ENCODE measurements around the gene MUC5AC.
"Not testable (repeated sequence)": the region's sequence is repeated elsewhere in the genome, so short reads cannot be mapped to it uniquely, and the experiment has no call there.

Gene MUC5AC

DNA sequence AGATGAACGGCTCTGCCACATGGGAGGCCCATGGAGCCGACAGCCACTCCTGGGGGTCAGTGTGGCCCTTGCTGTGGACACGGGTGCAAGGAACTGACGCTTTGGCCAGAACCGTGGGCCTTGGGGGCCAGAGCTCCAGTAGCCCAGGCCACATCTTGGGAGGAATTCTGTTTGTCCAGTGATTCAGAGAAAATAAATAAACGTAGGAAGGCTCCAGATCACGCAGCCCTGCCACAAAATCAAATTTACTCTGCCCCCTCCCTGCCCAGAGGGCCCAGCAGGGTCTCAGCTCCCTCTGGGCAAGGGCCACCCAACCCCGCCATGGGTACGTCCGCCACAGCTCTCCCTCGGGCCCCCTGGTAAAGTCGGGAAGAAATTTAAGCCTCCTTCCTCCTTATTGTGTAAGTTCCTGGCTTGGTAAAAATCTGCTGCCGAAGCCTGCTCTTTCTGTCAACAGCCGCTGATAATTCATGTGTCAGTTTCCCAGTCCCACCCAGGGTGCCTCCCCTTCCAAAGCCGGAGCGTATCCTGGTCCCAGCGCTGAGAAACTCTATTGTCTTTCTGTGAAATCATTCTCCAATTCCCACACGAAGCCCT lies 6.9 kb upstream of the MUC5AC start:
- no peak for DNase-seq

GRCh38 chr11:1151366-1152315 lies 6.1 kb upstream of the MUC5AC start:
- no peak for DNase-seq

DNA sequence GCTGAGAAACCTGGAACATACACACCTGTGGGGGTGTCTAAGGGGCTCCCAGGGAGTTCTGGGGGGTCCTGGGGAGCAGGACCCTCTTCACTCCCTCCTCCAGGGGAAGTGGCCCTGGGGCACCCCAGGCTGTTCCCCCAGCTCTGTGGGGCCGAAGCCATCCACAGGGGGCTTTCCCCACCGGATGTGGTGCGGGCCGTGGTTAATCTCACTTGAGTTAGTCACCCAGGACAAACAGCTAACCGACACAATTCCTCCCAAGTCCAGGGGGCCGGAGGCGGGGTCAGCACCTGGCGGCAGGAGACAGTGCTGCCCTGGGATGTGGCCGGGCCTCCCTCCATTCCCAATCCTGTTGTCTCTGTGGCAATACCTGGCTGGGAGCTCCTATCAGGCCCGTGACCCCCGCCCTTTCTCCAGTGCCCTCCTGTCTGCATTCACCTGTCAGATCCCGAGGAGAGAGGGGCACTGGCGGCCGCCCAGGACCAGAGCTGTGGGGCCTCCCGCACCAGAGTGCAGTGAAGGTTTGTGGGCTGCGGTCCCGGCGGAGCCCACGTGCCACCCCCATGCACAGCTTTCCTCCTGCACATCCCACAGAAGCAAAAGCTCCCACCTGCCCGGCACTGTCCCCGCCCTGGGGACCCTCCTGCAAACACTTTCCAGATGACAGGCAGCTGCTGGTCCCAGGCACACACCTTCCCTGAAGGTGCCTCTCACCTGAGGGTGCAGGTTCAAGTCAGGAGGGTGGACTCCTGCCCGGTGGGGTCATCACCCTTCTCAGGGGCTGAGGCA lies 5.2 kb upstream of the MUC5AC start:
- DNase-seq = no peak

DNA sequence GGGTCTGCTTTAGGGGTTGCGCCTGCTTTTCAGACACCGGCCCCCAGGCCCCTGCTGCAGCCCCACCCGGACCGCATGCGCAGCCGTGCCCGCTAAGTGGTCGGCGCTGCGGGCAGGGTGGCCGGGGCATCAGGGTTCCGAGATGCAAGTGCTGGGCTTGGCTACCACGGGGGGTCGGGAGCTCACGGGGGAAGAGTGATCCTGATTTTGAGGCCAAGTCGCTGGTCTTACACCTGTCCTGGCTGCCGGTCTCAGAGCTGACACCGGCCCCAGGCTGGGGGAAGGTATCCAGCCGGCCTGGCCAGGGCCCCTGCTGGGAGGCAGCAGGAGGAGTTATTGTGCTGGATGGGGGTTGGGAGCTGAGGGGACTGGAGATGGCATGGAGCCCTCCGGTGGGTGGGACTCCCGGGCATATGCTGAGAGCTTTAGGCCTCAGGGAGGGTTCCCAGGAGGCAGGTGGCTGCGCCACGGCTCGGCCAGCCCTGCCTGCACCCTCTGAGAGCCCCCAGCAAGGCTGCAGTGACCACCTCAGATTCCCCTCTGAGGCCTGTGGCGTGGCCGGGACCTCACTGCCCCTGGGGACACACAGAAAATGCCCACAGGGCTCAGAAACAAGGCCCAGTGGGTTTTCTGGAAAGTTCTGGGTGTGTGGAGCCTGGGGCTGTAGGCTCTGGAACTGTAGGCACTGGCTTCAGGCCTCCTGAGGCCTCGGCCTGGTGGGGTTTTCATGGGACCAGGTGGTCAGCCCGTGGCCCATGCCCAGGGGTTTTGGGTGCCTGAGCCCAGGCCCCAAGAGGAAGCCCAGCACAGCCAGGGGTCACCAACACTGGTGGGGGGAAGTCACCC lies 4.4 kb upstream of the MUC5AC start:
- peak; percentile 58 for DNase-seq

- DNase-seq = no peak
Measured at GRCh38 chr11:1153951-1154493, 3.7 kb upstream of the MUC5AC start.

DNA sequence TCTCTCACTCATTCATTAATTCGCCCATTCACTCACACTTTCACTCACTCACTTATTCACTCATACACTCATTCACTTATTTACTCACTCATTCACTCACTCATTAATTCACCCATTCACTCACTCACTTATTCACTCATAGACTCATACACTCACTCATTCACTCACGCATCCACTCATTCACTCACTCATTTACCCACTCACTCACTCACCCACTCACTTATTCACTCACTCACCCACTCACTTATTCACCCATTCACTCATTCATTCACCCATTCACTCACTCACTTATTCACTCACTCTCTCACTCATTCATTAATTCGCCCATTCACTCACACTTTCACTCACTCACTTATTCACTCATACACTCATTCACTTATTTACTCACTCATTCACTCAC lies 3.1 kb upstream of the MUC5AC start:
- DNase-seq = not testable (repeated sequence)

GRCh38 chr11:1155274-1155693 lies 2.5 kb upstream of the MUC5AC start:
- DNase-seq = no peak

DNA sequence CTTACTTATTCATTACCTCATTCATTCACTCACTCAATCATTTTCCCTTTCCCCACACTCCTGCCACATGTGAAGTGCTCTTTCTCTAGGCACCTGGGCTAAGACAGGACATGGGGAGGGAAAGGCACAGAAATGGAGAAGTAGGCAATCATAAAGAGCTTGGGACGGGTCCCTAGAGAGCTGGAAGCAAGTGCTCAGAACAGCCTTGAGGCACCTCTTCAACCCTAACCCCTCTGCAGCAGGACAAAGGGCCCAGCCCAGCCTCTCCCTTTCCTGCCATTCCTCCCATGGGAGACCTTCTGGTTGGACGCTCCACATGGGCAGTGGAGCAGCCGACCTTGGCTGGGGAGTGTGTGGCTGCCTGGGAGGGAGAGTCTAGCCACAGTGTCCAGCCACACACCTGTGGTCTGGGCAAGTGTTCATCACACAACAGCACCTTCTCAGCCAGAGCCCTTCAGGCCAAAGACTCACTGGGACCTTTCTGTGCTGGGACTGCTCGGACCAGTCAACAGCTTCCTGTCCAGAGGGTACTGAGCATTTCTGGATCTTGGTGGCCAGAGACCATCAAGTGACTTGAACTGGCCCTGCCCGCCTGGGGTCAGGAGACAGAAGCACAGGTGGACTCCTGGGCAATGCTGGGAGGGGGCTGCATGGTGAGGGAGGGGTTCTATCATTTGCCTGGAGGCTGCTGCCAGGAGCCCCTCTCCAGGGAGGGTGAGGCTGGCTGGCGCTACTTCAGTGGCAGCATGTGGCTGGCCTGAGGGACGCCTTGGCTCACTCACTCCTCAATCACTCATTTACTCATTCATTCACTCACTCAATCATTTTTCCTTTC lies 1.0 kb upstream of the MUC5AC start:
- DNase-seq = no peak

- no peak for DNase-seq
Measured at GRCh38 chr11:1157341-1157644, 460 bp upstream of the MUC5AC start.

- DNase-seq = no peak
Measured at GRCh38 chr11:1158681-1159487, 1.1 kb downstream of the MUC5AC start.

DNA sequence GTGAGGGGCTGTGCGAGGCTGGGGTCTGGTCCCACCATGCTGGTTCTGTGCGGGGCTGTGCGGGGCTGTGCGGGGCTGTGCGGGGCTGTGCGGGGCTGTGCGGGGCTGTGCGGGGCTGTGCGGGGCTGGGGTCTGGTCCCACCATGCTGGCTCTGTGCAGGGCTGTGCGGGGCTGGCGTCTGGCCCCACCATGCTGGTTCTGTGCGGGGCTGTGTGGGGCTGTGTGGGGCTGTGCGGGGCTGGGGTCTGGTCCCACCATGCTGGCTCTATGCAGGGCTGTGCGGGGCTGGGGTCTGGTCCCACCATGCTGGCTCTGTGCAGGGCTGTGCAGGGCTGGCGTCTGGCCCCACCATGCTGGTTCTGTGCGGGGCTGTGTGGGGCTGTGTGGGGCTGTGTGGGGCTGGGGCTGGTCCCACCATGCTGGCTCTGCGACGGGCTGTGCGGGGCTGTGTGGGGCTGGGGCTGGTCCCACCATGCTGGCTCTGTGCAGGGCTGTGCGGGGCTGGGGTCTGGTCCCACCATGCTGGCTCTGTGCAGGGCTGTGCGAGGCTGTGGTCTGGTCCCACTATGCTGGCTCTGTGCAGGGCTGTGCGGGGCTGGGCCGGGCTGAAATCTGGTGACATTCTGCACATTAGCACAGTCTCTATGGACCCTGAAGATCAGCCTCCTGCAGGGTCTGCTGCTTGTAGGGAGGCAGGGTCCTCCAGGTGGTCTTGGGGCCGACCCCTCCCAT lies 1.9 kb downstream of the MUC5AC start:
- DNase-seq = not testable (repeated sequence)

- DNase-seq = no peak
Measured at GRCh38 chr11:1160231-1161101, 2.7 kb downstream of the MUC5AC start.

GRCh38 chr11:1161410-1162137 lies 3.8 kb downstream of the MUC5AC start:
- DNase-seq = no peak

- no peak for DNase-seq
Measured at GRCh38 chr11:1162138-1162475, 4.4 kb downstream of the MUC5AC start.

DNA sequence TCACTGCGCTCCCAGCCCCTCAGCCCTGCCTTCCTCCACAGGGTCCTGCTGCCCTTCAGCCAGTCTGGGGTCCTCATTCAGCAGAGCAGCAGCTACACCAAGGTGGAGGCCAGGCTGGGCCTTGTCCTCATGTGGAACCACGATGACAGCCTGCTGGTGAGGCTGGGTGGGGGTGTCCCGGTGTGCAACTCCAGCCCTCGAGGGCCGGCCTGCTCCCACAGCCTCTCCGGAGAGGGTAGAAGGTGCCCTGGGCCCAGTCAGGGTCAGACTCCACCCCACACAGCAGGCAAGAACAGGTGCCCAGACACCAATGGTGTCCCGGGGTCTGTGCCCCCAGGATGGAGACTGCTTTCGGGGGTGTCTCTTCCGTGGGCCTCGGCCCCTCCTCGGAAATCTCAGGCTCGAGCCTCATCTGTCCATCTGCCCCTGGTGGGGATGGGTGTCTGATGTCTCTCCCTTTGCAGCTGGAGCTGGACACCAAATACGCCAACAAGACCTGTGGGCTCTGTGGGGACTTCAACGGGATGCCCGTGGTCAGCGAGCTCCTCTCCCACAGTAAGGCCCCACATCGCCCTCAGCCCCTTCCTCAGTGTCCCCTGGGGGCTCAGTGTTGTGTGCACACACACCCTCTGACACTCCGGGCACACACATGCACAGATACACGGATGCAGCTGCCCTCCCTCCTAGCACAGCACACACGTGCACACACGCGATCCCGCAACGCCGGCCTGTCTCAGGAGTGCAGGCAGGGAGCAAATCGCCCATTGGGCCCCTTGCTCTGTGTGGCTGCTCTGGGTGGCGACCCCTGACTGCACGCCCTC lies 4.9 kb downstream of the MUC5AC start:
- DNase-seq = no peak

- no peak for DNase-seq
Measured at GRCh38 chr11:1163321-1163910, 5.7 kb downstream of the MUC5AC start.

All from NCI-H146 (cell line).